CD4-positive, alpha-beta T cell (primary cell): ENCODE results near the gene EPS15. TPM values are rescaled to one million over a fixed set of nuclear protein-coding genes. Genes with fewer than 3 reads are reported as not detected.
"Not testable (repeated sequence)": the region's sequence is repeated elsewhere in the genome, so short reads cannot be mapped to it uniquely, and the experiment has no call there.

Source experiments
- ATAC-seq: fragments of 200-7000 bp; cut with Tn5 transposase; one replicate; pipeline ENCODE4 v1.10.0; 2022; ENCODE audit warnings: mild to moderate bottlenecking; ENCODE audit not compliant: poor library complexity
- CTCF ChIA-PET: fragments of 350-600 bp; sonication (Branson Sonifier 250); formaldehyde crosslinking; loops from one replicate; lab custom pipeline; 2021; ENCODE audit warnings: antibody characterized with exemption, inconsistent platforms; lab: Charles Lee
- POLR2A ChIA-PET: fragments of 350-600 bp; sonication (Branson Sonifier 250); formaldehyde crosslinking; loops from one replicate; lab custom pipeline; 2021; ENCODE audit warnings: antibody characterized with exemption, inconsistent platforms; lab: Charles Lee
- DNase-seq, 14 experiments: peaks; one replicate each; pipeline ENCODE4 v3.0.0-alpha.2; 2013 to 2020; ENCODE audit warnings: mixed read lengths in 2 of 14
- H3K27ac ChIP-seq, 2 donors: one replicate each; pipeline versions ENCODE4 v1.5.1 to v1.7.0; 2013; ENCODE audit warnings: low read length in 2 of 2, low read depth in 1 of 2, mild to moderate bottlenecking in 1 of 2
- H3K27me3 ChIP-seq, 2 experiments: 1 replicate in 1 of 2; 2 replicates in 1 of 2; pipeline versions ENCODE4 v1.6.1 to v1.7.0; 2013; ENCODE audit warnings: low read length in 2 of 2, control low read depth in 1 of 2, mild to moderate bottlenecking in 1 of 2, moderate library complexity in 1 of 2; ENCODE audit not compliant: insufficient read depth in 2 of 2, control insufficient read depth in 1 of 2
- H3K36me3 ChIP-seq: one replicate; pipeline ENCODE4 v1.6.1; 2013; ENCODE audit warnings: low read length, control low read depth; ENCODE audit not compliant: insufficient read depth
- H3K4me1 ChIP-seq: one replicate; pipeline ENCODE4 v1.6.1; 2013; ENCODE audit warnings: low read length, control low read depth; ENCODE audit not compliant: insufficient read depth
- H3K4me3 ChIP-seq: one replicate; pipeline ENCODE4 v1.5.1; 2013; ENCODE audit warnings: mild to moderate bottlenecking, low read length, moderate library complexity
- H3K9me3 ChIP-seq, 2 experiments: 1 replicate in 1 of 2; 2 replicates in 1 of 2; pipeline versions ENCODE4 v1.6.1 to v1.7.0; 2013; ENCODE audit warnings: low read length in 2 of 2, mild to moderate bottlenecking in 2 of 2, control low read depth in 1 of 2, moderate library complexity in 1 of 2; ENCODE audit not compliant: control insufficient read depth in 1 of 2, insufficient read depth in 1 of 2
- H3K27ac Mint-ChIP-seq: one replicate; pipeline ENCODE4 v1.8.0; 2020; ENCODE audit warnings: mixed read lengths
- H3K27me3 Mint-ChIP-seq: one replicate; pipeline ENCODE4 v1.8.0; 2021; ENCODE audit warnings: mixed read lengths
- H3K36me3 Mint-ChIP-seq: one replicate; pipeline ENCODE4 v1.8.0; 2021; ENCODE audit warnings: low read depth, mixed read lengths
- H3K4me1 Mint-ChIP-seq: one replicate; pipeline ENCODE4 v1.8.0; 2021; ENCODE audit warnings: low read depth, mixed read lengths
- H3K4me3 Mint-ChIP-seq: one replicate; pipeline ENCODE4 v1.8.0; 2020; ENCODE audit warnings: mild to moderate bottlenecking, mixed read lengths
- H3K9me3 Mint-ChIP-seq: one replicate; pipeline ENCODE4 v1.8.0; 2020; ENCODE audit warnings: mixed read lengths
- intact Hi-C, 2 experiments: fragments of 100-400 bp; cut with DNase I in 1 of 2; cut with micrococcal nuclease in 1 of 2; formaldehyde crosslinking; loops; one replicate each; pipeline versions ENCODE4 v1.15.1 to v1.9.0; 2023 to 2025; cut with DNase I, micrococcal nuclease
- total RNA-seq, 174 experiments: library from RNA in 2 of 174; stranded (reverse) in 2 of 174; gene quantifications; one replicate each; pipeline ENCODE4 v1.2.3 and lab custom pipeline; 2021 to 2026
- TF ChIP-seq, protein P1 (sequence below): fragments of 200-600 bp; IDR thresholded peaks from one replicate; pipeline ENCODE4 v1.8.0; 2022; ENCODE audit warnings: antibody characterized with exemption, mild to moderate bottlenecking

Gene EPS15
- total RNA-seq, 2 experiments from 2014 or later, result 44.5 to 47.9 TPM

DNA sequence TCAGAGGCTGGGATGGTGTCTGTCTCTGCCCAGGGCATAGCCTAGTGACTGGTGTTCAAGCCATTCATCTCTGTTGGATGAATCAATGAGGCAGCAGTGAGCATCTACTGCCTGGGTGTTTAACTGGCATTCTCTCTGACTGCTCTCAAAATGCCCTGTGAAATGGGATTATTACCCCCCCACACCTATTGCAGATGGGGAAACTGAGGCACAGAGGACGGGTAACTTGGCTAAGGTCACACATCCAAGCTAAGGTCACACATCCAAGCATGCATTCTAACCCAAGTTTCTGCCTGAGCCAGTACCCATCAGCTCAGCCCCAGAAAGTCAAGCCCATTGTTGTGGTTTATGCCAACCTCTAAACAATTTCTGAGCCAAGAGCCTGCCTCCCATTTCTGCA lies 193.7 kb downstream of the EPS15 start:
- DNase-seq, result no peak
- peaks cover 33% of the 10 kb centered on the region for H3K27me3 Mint-ChIP-seq
- no peaks in the 10 kb centered on the region for H3K4me1 Mint-ChIP-seq

GRCh38 chr1:51325011-51325385 lies 194.1 kb downstream of the EPS15 start:
- H3K9me3 Mint-ChIP-seq, intact Hi-C loops, CTCF ChIA-PET, DNase-seq, H3K27ac ChIP-seq, POLR2A ChIA-PET, H3K4me1 Mint-ChIP-seq, H3K4me1 ChIP-seq, ATAC-seq, H3K9me3 ChIP-seq, H3K4me3 ChIP-seq, H3K27ac Mint-ChIP-seq, H3K36me3 Mint-ChIP-seq, H3K4me3 Mint-ChIP-seq, H3K36me3 ChIP-seq: not testable (repeated sequence)
- H3K27me3 Mint-ChIP-seq, result peaks cover 33% of the 10 kb centered on the region
- peaks cover 14 to 18% of the 10 kb centered on the region in 2 experiments for H3K27me3 ChIP-seq

More for the DNA sequence above, 193.7 kb downstream of the EPS15 start:
- no peaks in the 10 kb centered on the region for H3K9me3 Mint-ChIP-seq
- Histone ChIP-seq H3K4me3 (no peak overlapping the region), H3K27ac (no peak overlapping the region), H3K36me3 (no peaks in the 10 kb centered on the region), H3K27me3 (peaks cover 14 to 18% of the 10 kb centered on the region in 2 experiments), H3K4me1 (no peaks in the 10 kb centered on the region), H3K9me3 (no peaks in the 10 kb centered on the region)
- CTCF ChIA-PET, result no interaction called here
- ATAC-seq, result no peak
- H3K27ac Mint-ChIP-seq, result no peak overlapping the region
- POLR2A ChIA-PET, result no interaction called here
- TF ChIP-seq, protein P1, sequence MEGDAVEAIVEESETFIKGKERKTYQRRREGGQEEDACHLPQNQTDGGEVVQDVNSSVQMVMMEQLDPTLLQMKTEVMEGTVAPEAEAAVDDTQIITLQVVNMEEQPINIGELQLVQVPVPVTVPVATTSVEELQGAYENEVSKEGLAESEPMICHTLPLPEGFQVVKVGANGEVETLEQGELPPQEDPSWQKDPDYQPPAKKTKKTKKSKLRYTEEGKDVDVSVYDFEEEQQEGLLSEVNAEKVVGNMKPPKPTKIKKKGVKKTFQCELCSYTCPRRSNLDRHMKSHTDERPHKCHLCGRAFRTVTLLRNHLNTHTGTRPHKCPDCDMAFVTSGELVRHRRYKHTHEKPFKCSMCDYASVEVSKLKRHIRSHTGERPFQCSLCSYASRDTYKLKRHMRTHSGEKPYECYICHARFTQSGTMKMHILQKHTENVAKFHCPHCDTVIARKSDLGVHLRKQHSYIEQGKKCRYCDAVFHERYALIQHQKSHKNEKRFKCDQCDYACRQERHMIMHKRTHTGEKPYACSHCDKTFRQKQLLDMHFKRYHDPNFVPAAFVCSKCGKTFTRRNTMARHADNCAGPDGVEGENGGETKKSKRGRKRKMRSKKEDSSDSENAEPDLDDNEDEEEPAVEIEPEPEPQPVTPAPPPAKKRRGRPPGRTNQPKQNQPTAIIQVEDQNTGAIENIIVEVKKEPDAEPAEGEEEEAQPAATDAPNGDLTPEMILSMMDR, result no peak
- no peak overlapping the region for H3K4me3 Mint-ChIP-seq
- H3K36me3 Mint-ChIP-seq, result no peaks in the 10 kb centered on the region
- intact Hi-C loops, result no loop called here

DNA sequence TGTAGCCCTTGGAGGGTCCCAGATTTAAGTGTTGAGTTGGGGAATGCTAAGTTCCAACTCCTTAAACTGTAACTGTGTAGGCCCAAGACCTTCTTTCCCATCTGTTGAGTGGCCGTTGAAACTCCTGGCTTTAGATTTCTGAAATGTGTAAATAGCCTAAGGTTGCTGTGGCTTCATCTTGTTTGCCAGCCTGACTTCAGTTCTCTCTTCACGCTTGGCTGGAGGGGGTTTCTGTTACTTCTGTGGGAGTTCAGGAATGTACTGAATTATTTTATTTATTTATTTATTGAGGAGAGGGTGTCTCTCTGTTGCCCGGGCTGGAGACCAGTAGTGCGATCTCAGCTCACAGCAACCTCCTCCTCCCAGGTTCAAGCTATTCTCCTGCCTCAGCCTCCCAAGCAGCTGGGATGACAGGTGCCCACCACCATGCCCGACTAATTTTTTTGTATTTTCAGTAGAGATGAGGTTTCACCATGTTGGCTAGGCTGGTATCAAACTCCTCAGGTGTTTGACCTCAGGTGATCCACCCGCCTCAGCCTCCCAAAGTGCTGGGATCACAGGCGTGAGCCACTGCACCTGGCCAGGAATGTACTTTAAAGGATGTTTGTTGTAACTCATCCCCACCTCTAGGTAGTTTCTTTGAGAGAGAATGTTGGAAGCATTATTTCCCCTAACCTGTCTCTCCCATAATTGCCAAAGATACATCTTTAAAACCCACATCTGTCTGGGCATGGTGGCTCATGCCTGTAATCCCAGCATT lies 194.6 kb downstream of the EPS15 start:
- Histone ChIP-seq H3K4me1 (no peaks in the 10 kb centered on the region), H3K4me3 (no peak overlapping the region), H3K27me3 (peaks cover 8 to 12% of the 10 kb centered on the region in 2 experiments), H3K9me3 (no peaks in the 10 kb centered on the region), H3K27ac (no peak overlapping the region), H3K36me3 (no peaks in the 10 kb centered on the region)
- ChIA-PET CTCF (no interaction called here), POLR2A (no interaction called here)
- DNase-seq, result no peak
- TF ChIP-seq, protein P1, result no peak
- ATAC-seq, result no peak
- Mint-ChIP-seq H3K9me3 (no peaks in the 10 kb centered on the region), H3K4me1 (no peaks in the 10 kb centered on the region), H3K27me3 (peaks cover 27% of the 10 kb centered on the region), H3K27ac (no peak overlapping the region), H3K4me3 (no peak overlapping the region), H3K36me3 (no peaks in the 10 kb centered on the region)
- intact Hi-C loops, result no loop called here

- Histone ChIP-seq H3K4me3 (no peak overlapping the region), H3K36me3 (no peaks in the 10 kb centered on the region), H3K27ac (no peak overlapping the region), H3K4me1 (no peaks in the 10 kb centered on the region), H3K27me3 (peaks cover 6 to 7% of the 10 kb centered on the region in 2 experiments), H3K9me3 (no peaks in the 10 kb centered on the region)
- intact Hi-C loops, result no loop called here
- peaks cover 21% of the 10 kb centered on the region for H3K27me3 Mint-ChIP-seq
- no peaks in the 10 kb centered on the region for H3K4me1 Mint-ChIP-seq
- H3K4me3 Mint-ChIP-seq, result no peak overlapping the region
- POLR2A ChIA-PET, result no interaction called here
- H3K9me3 Mint-ChIP-seq, result no peaks in the 10 kb centered on the region
- no peak overlapping the region for H3K27ac Mint-ChIP-seq
- no peak for DNase-seq
- no peak for ATAC-seq
- H3K36me3 Mint-ChIP-seq, result no peaks in the 10 kb centered on the region
- CTCF ChIA-PET, result no interaction called here
- TF ChIP-seq, protein P1, result no peak
Measured at GRCh38 chr1:51323778-51324177, 195.3 kb downstream of the EPS15 start.
